Chondrocyte (in vitro differentiated cells): ENCODE measurements around the gene SDK2. TPM values are rescaled to one million over a fixed set of nuclear protein-coding genes. Genes with fewer than 3 reads are reported as not detected.

Experiments used
- DNase-seq: peaks from one replicate; pipeline ENCODE4 v3.0.0; 2021; ENCODE audit warnings: mixed read lengths, low spot score
- H3K27ac Mint-ChIP-seq: one replicate; pipeline ENCODE4 v1.8.0; 2021; ENCODE audit warnings: mild to moderate bottlenecking, moderate library complexity, mixed read lengths; ENCODE audit not compliant: unreplicated experiment
- H3K27me3 Mint-ChIP-seq: 2 replicates; pipeline ENCODE4 v1.8.0; 2021; ENCODE audit warnings: low read depth, mixed read lengths
- H3K36me3 Mint-ChIP-seq: 2 replicates; pipeline ENCODE4 v1.8.0; 2021; ENCODE audit warnings: low read depth, mixed read lengths
- H3K4me1 Mint-ChIP-seq: 2 replicates; pipeline ENCODE4 v1.8.0; 2021; ENCODE audit warnings: low read depth, mild to moderate bottlenecking, mixed read lengths
- H3K4me3 Mint-ChIP-seq: one replicate; pipeline ENCODE4 v1.8.0; 2021; ENCODE audit warnings: mild to moderate bottlenecking, moderate library complexity, mixed read lengths; ENCODE audit not compliant: unreplicated experiment
- H3K9me3 Mint-ChIP-seq: 2 replicates; pipeline ENCODE4 v1.8.0; 2021; ENCODE audit warnings: low read depth, mixed read lengths
- CTCF ChIP-seq: fragments of 200-600 bp; sonication (generic); IDR thresholded peaks from 2 replicates; pipeline ENCODE4 v1.5.0; 2021; ENCODE audit warnings: antibody characterized with exemption, mild to moderate bottlenecking, moderate library complexity
- total RNA-seq: library from RNA; stranded (reverse); gene quantifications from 3 replicates; pipeline ENCODE4 v1.2.1, GENCODE V29; 2021

SDK2 gene
- total RNA-seq, 1 donor from 2014 or later = 15.8 TPM

DNA sequence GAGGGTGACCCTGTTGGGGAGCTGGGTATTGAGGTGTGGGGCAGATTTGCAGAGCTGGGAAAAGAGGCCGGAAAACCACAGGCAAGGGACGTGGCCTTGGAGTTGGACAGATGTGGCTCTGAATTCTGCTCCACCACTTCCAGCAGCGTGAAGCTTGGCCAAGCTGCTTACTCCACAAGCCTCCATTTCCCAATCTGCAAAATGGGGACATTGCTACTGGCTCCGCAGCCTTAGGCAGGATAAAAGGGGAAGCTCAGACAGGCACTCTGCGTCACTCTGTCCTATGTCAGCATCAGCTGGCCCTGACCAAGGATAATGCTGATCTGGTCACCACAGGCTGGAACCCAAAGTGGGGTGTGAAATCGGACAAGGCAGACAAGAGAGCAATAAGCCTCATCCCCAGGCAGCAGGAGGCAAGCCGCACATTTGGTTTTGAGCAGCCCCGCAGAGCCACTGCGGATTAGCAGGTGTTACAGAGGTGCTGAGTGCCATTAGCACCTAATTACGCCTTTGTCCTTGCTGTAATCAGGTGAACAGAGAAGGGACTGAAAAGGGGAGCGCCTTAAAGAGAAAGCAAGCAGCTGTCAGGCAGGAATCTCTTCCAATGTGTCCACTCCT lies 54.8 kb downstream of the SDK2 start:
- Mint-ChIP-seq H3K4me3 (no peak overlapping the region), H3K4me1 (no peaks in the 10 kb centered on the region), H3K27ac (no peak overlapping the region), H3K36me3 (no peaks in the 10 kb centered on the region), H3K27me3 (no peaks in the 10 kb centered on the region), H3K9me3 (no peaks in the 10 kb centered on the region)
- TF ChIP-seq CTCF = no peak
- DNase-seq = no peak

DNA sequence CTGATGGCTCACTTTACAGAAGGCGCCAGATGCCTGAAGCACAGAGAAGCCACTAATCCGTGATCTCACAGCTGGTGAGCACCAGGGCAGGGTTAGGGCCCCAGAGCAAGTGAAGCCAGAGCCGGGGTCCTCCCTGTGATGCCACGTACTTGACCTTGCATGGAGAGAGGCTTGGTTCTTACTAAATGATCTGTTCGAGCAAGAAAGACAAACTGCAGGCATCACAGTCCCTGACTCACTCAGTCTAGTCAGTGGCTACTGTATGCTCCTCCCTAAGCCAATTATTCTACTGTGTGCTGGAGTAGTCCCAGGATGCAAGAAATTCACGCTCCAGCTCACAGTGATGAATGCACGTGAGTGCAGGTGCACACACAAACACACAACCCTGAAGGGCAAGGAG lies 55.4 kb downstream of the SDK2 start:
- no peak for TF ChIP-seq CTCF
- H3K4me1 Mint-ChIP-seq = no peaks in the 10 kb centered on the region
- no peak overlapping the region for H3K27ac Mint-ChIP-seq
- no peak overlapping the region for H3K4me3 Mint-ChIP-seq
- no peaks in the 10 kb centered on the region for H3K9me3 Mint-ChIP-seq
- no peaks in the 10 kb centered on the region for H3K27me3 Mint-ChIP-seq
- no peaks in the 10 kb centered on the region for H3K36me3 Mint-ChIP-seq
- DNase-seq = no peak

- Mint-ChIP-seq H3K9me3 (no peaks in the 10 kb centered on the region), H3K36me3 (no peaks in the 10 kb centered on the region), H3K27me3 (no peaks in the 10 kb centered on the region), H3K4me1 (no peaks in the 10 kb centered on the region), H3K27ac (no peak overlapping the region), H3K4me3 (no peak overlapping the region)
- TF ChIP-seq CTCF = no peak
- DNase-seq = no peak
Measured at GRCh38 chr17:73588301-73588846, 55.9 kb downstream of the SDK2 start.

DNA sequence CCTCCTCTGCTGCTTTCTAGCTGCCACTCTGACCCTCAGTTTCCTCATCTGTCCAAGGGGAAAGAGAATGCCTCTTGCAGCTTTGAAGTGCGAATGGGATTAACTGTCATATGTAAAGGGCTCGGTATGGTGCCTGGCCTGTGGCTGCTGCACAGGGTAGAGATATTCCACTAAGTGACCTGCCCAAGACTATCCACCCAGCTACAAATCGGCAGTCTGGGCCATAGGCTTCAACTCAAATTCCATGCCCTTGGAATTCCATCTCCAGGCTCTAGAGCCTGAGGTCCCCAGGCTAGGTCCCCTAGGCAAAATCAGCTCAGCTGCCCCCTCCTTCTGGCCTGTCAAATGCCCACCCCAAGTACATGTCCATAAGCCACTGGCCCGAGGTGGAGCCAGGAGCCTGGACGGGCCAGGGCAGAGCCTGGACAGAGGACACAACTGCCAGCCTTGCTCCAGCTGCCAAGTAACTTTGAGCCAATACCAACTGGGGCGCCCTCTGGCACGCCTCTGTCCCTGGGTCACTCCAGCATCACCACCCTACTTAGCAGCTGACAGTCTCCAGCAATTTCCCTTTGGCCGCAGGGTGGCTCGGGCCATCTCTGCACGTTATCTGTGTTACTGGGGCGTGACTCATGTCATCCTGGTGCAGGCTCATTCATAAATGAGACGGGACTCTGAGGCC lies 57.2 kb downstream of the SDK2 start:
- Mint-ChIP-seq H3K27ac (no peak overlapping the region), H3K4me3 (no peak overlapping the region), H3K36me3 (no peaks in the 10 kb centered on the region), H3K4me1 (no peaks in the 10 kb centered on the region), H3K27me3 (no peaks in the 10 kb centered on the region), H3K9me3 (no peaks in the 10 kb centered on the region)
- no peak for DNase-seq
- TF ChIP-seq CTCF = no peak

GRCh38 chr17:73586275-73586832 lies 57.9 kb downstream of the SDK2 start:
- DNase-seq = no peak
- Mint-ChIP-seq H3K4me1 (no peaks in the 10 kb centered on the region), H3K27me3 (no peaks in the 10 kb centered on the region), H3K9me3 (no peaks in the 10 kb centered on the region), H3K27ac (no peak overlapping the region), H3K4me3 (no peak overlapping the region), H3K36me3 (no peaks in the 10 kb centered on the region)
- no peak for TF ChIP-seq CTCF
